SK-N-SH treated with all-trans-retinoic acid at 6 μM for 48 hours (cell line): ENCODE data around the gene SGCA.

Experiments used
- ATAC-seq: fragments of 200-7000 bp; cut with Tn5 transposase; 3 replicates; pipeline ENCODE4 v1.9.1; 2020; ENCODE audit warnings: mild to moderate bottlenecking, moderate library complexity
- ARNTL ChIP-seq: fragments of 450-650 bp; formaldehyde crosslinking; IDR thresholded peaks from 2 replicates; pipeline ENCODE4 v1.5.0; 2020; ENCODE audit warnings: low read depth, mild to moderate bottlenecking, moderate library complexity, borderline replicate concordance
- BACH2 ChIP-seq: fragments of 250-450 bp; sonication (Bioruptor Pico); IDR thresholded peaks from 2 replicates; pipeline ENCODE4 v1.9.0; 2021; ENCODE audit warnings: mild to moderate bottlenecking, borderline replicate concordance
- CSDC2 ChIP-seq: fragments of 250-450 bp; sonication (Bioruptor Pico); IDR thresholded peaks from 2 replicates; pipeline ENCODE4 v1.5.0; 2020; ENCODE audit warnings: mild to moderate bottlenecking, moderate library complexity
- CSRNP3 ChIP-seq: fragments of 250-450 bp; sonication (Bioruptor Pico); IDR thresholded peaks from 2 replicates; pipeline ENCODE4 v1.5.1; 2021; ENCODE audit warnings: mild to moderate bottlenecking, moderate library complexity
- ESRRG ChIP-seq: fragments of 250-450 bp; sonication (Bioruptor Pico); IDR thresholded peaks from 2 replicates; pipeline ENCODE4 v1.6.1; 2021; ENCODE audit warnings: mild to moderate bottlenecking
- ISL1 ChIP-seq: fragments of 250-450 bp; sonication (Bioruptor Pico); IDR thresholded peaks from 2 replicates; pipeline ENCODE4 v2.1.2; 2022; ENCODE audit warnings: mild to moderate bottlenecking, moderate library complexity
- OSR1 ChIP-seq: fragments of 250-450 bp; sonication (Bioruptor Pico); IDR thresholded peaks from 2 replicates; pipeline ENCODE4 v1.8.0; 2022; ENCODE audit warnings: moderate library complexity, mild to moderate bottlenecking, inconsistent platforms
- PPARA ChIP-seq: fragments of 250-450 bp; sonication (Bioruptor Pico); IDR thresholded peaks from 2 replicates; pipeline ENCODE4 v1.5.0; 2020; ENCODE audit warnings: mild to moderate bottlenecking, borderline replicate concordance
- RARB ChIP-seq: fragments of 250-450 bp; sonication (Bioruptor Pico); IDR thresholded peaks from 2 replicates; pipeline ENCODE4 v1.8.0; 2021; ENCODE audit warnings: mild to moderate bottlenecking, moderate library complexity
- SNAI2 ChIP-seq: fragments of 250-450 bp; sonication (Bioruptor Pico); IDR thresholded peaks from 2 replicates; pipeline ENCODE4 v1.5.0; 2020; ENCODE audit warnings: mild to moderate bottlenecking, moderate library complexity
- TCF4 ChIP-seq: fragments of 250-450 bp; sonication (Bioruptor Pico); IDR thresholded peaks from 2 replicates; pipeline ENCODE4 v1.8.0; 2021; ENCODE audit warnings: mild to moderate bottlenecking, moderate library complexity, borderline replicate concordance
- ZC3H10 ChIP-seq: fragments of 250-450 bp; sonication (Bioruptor Pico); IDR thresholded peaks from 2 replicates; pipeline ENCODE4 v1.5.1; 2021; ENCODE audit warnings: mild to moderate bottlenecking, moderate library complexity
- ZFP3 ChIP-seq: fragments of 250-450 bp; sonication (Bioruptor Pico); IDR thresholded peaks from 2 replicates; pipeline ENCODE4 v1.5.0; 2020; ENCODE audit warnings: mild to moderate bottlenecking, moderate library complexity
- ZFP30 ChIP-seq: fragments of 450-650 bp; formaldehyde crosslinking; IDR thresholded peaks from 2 replicates; pipeline ENCODE4 v1.5.0; 2022; ENCODE audit warnings: mild to moderate bottlenecking, moderate library complexity
- ZNF565 ChIP-seq: fragments of 450-650 bp; formaldehyde crosslinking; conservative IDR thresholded peaks from 2 replicates; pipeline ENCODE4 v1.5.0; 2020; ENCODE audit warnings: low read depth, mild to moderate bottlenecking, moderate library complexity
- ZNF70 ChIP-seq: fragments of 450-650 bp; formaldehyde crosslinking; IDR thresholded peaks from 2 replicates; pipeline ENCODE4 v1.5.0; 2020; ENCODE audit warnings: mild to moderate bottlenecking, moderate library complexity
- ZNF8 ChIP-seq: fragments of 450-650 bp; formaldehyde crosslinking; IDR thresholded peaks from 2 replicates; pipeline ENCODE4 v1.5.0; 2020; ENCODE audit warnings: mild to moderate bottlenecking, moderate library complexity
- TF ChIP-seq, protein P1 (sequence below): fragments of 250-450 bp; sonication (Bioruptor Pico); IDR thresholded peaks from 2 replicates; pipeline ENCODE4 v1.5.0; 2020; ENCODE audit warnings: mild to moderate bottlenecking, moderate library complexity
- TF ChIP-seq, protein P2 (sequence below): fragments of 250-450 bp; sonication (Bioruptor Pico); IDR thresholded peaks from 2 replicates; pipeline ENCODE4 v1.5.1; 2020; ENCODE audit warnings: low read depth, mild to moderate bottlenecking, moderate library complexity
- TF ChIP-seq, protein P3 (sequence below): fragments of 250-450 bp; sonication (Bioruptor Pico); IDR thresholded peaks from 2 replicates; pipeline ENCODE4 v1.8.0; 2020; ENCODE audit warnings: mild to moderate bottlenecking, moderate library complexity, borderline replicate concordance

The SGCA gene

DNA sequence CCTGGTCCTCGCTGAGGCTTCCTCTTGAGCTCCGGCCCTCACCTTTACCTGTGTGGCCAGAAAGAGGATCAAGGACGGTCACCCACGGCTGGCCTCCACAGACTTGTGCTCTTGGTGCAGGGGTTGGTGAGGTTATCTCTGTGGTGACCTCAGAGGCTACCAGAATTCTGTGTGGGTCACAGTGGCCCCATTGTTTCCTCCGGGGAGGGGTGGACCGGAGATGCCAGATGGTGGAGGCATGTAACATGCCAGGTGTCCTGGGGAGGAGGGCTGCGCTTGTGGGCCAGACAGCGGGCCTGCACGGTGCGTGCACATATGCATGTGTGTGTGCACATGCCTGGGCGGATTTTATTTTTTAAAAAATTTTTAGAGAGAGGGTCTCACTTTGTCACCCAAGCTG lies 6.3 kb downstream of the SGCA start:
- ATAC-seq: no peak
- TF ChIP-seq OSR1: no peak
- no peak for TF ChIP-seq ZFP3 (CRISPR knock-in tag)
- TF ChIP-seq ZFP30 (CRISPR knock-in tag): no peak
- TF ChIP-seq BACH2 (CRISPR knock-in tag): no peak
- no peak for TF ChIP-seq SNAI2
- no peak for TF ChIP-seq ZNF8 (CRISPR knock-in tag)
- TF ChIP-seq ARNTL (CRISPR knock-in tag): no peak
- TF ChIP-seq RARB (CRISPR knock-in tag): no peak
- TF ChIP-seq ISL1 (CRISPR knock-in tag): no peak
- TF ChIP-seq CSDC2 (CRISPR knock-in tag): no peak
- no peak for TF ChIP-seq CSRNP3 (CRISPR knock-in tag)

DNA sequence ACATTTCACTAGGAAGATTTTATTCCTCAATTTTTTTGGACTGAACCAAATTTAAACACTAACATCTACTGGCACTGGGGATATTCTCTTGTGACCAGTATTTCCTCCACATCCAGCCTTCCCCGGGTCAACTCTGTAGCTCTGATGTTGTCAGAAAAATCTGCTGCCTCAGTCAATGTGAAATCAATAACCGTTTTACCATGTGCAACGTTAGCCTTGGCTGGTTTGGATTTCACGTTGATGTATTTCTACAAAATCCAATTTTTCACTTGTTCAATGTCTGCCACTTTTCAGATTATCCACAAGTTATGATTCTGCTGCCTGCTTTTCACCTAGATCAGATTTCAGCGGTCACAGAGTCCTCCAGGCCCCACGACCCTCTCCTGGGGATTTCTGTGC lies 7.1 kb downstream of the SGCA start:
- no peak for TF ChIP-seq ZNF565 (CRISPR knock-in tag)
- TF ChIP-seq, protein P1, sequence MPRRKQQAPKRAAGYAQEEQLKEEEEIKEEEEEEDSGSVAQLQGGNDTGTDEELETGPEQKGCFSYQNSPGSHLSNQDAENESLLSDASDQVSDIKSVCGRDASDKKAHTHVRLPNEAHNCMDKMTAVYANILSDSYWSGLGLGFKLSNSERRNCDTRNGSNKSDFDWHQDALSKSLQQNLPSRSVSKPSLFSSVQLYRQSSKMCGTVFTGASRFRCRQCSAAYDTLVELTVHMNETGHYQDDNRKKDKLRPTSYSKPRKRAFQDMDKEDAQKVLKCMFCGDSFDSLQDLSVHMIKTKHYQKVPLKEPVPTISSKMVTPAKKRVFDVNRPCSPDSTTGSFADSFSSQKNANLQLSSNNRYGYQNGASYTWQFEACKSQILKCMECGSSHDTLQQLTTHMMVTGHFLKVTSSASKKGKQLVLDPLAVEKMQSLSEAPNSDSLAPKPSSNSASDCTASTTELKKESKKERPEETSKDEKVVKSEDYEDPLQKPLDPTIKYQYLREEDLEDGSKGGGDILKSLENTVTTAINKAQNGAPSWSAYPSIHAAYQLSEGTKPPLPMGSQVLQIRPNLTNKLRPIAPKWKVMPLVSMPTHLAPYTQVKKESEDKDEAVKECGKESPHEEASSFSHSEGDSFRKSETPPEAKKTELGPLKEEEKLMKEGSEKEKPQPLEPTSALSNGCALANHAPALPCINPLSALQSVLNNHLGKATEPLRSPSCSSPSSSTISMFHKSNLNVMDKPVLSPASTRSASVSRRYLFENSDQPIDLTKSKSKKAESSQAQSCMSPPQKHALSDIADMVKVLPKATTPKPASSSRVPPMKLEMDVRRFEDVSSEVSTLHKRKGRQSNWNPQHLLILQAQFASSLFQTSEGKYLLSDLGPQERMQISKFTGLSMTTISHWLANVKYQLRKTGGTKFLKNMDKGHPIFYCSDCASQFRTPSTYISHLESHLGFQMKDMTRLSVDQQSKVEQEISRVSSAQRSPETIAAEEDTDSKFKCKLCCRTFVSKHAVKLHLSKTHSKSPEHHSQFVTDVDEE (CRISPR knock-in tag): no peak
- TF ChIP-seq, protein P2, sequence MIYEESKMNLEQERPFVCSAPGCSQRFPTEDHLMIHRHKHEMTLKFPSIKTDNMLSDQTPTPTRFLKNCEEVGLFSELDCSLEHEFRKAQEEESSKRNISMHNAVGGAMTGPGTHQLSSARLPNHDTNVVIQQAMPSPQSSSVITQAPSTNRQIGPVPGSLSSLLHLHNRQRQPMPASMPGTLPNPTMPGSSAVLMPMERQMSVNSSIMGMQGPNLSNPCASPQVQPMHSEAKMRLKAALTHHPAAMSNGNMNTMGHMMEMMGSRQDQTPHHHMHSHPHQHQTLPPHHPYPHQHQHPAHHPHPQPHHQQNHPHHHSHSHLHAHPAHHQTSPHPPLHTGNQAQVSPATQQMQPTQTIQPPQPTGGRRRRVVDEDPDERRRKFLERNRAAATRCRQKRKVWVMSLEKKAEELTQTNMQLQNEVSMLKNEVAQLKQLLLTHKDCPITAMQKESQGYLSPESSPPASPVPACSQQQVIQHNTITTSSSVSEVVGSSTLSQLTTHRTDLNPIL (CRISPR knock-in tag): no peak
- TF ChIP-seq TCF4: no peak
- no peak for TF ChIP-seq CSDC2 (CRISPR knock-in tag)
- no peak for TF ChIP-seq BACH2 (CRISPR knock-in tag)
- no peak for TF ChIP-seq ESRRG (CRISPR knock-in tag)
- TF ChIP-seq ZC3H10 (CRISPR knock-in tag): no peak
- TF ChIP-seq, protein P3, sequence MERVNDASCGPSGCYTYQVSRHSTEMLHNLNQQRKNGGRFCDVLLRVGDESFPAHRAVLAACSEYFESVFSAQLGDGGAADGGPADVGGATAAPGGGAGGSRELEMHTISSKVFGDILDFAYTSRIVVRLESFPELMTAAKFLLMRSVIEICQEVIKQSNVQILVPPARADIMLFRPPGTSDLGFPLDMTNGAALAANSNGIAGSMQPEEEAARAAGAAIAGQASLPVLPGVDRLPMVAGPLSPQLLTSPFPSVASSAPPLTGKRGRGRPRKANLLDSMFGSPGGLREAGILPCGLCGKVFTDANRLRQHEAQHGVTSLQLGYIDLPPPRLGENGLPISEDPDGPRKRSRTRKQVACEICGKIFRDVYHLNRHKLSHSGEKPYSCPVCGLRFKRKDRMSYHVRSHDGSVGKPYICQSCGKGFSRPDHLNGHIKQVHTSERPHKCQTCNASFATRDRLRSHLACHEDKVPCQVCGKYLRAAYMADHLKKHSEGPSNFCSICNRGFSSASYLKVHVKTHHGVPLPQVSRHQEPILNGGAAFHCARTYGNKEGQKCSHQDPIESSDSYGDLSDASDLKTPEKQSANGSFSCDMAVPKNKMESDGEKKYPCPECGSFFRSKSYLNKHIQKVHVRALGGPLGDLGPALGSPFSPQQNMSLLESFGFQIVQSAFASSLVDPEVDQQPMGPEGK (CRISPR knock-in tag): no peak
- no peak for TF ChIP-seq ZNF8 (CRISPR knock-in tag)
- TF ChIP-seq ZNF70: no peak
- no peak for TF ChIP-seq PPARA (CRISPR knock-in tag)
- no peak for TF ChIP-seq RARB (CRISPR knock-in tag)
- TF ChIP-seq ARNTL (CRISPR knock-in tag): no peak
- no peak for TF ChIP-seq SNAI2
- TF ChIP-seq ZFP3 (CRISPR knock-in tag): no peak
- no peak for TF ChIP-seq ISL1 (CRISPR knock-in tag)
- TF ChIP-seq, all 23 proteins: peak for 0
- no peak for ATAC-seq

GRCh38 chr17:50173335-50173941 lies 7.6 kb downstream of the SGCA start:
- TF ChIP-seq TCF4: peak; percentile 42; the same call in 1 of the 2 replicates
- TF ChIP-seq, protein P1 (CRISPR knock-in tag): no peak; the same call in 1 of the 2 replicates
- peak; percentile 46 for ATAC-seq
